ENCODE results near the gene COG1.

COG1 gene

GRCh38 chr17:73200476-73200875 lies 7.6 kb downstream of the COG1 start:
- DNase-seq (ENCODE audit: low read depth), result no peak

DNA sequence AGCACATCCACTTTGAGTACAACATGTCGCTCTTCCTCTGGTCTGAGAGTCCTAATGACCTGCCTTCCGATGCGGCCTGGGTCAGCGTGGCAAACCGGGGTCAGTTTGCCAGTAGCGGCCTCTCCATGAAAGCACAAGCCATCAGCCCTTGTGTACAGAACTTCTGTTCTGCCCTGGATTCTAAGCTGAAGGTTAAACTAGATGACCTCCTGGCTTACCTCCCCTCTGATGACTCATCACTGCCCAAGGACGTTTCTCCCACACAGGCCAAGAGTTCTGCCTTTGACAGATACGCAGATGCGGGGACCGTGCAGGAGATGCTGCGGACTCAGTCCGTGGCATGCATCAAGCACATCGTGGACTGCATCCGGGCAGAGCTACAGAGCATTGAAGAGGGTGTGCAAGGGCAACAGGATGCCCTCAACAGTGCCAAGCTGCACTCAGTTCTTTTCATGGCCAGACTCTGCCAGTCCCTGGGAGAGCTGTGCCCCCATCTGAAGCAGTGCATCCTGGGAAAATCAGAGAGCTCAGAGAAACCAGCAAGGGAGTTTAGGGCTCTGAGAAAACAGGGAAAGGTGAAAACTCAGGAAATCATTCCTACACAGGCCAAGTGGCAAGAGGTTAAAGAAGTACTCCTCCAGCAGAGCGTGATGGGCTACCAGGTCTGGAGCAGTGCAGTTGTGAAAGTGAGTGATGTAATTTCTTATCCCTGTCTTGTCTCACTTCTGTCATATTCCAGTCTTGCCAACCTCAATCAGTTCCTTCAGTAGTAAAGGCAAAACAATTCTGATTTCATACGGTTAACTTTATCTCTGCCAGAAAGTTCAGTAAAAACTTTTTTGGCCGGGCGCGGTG lies 8.6 kb downstream of the COG1 start:
- DNase-seq (ENCODE audit: low read depth), result no peak

GRCh38 chr17:73203135-73203787 lies 10.4 kb downstream of the COG1 start:
- no peak for DNase-seq (ENCODE audit: low read depth)

- no peak for DNase-seq (ENCODE audit: low read depth)
Observed at GRCh38 chr17:73203788-73204479, 11.1 kb downstream of the COG1 start.

DNA sequence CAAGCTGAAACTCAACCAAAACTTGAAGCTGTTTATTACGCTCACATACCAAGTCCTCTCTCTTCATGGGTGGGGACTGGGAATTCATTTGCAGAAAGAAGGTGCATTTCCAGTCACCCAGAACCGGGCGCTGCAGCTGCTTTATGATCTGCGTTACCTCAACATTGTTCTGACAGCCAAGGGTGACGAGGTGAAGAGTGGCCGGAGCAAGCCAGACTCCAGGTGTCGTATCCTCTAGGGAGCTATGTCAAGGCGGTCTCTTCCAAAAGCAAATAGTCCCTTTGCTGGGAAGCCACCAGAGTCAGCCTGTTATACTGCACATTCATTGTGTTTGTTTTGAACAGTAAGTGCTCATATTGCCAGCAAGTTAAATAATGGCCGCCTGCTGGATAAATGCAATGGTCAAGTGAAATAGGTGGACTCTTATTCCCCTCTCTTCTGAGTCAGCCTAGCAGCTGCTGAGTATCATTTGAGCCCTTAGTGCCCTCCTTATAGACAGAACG lies 12.7 kb downstream of the COG1 start:
- no peak for DNase-seq (ENCODE audit: low read depth)

GRCh38 chr17:73208139-73208827 lies 15.4 kb downstream of the COG1 start:
- DNase-seq (ENCODE audit: low read depth), result no peak

GRCh38 chr17:73209436-73209835 lies 16.6 kb downstream of the COG1 start:
- DNase-seq (ENCODE audit: low read depth), result no peak

- no peak for DNase-seq (ENCODE audit: low read depth)
Observed at GRCh38 chr17:73210002-73210678, 17.3 kb downstream of the COG1 start.

DNA sequence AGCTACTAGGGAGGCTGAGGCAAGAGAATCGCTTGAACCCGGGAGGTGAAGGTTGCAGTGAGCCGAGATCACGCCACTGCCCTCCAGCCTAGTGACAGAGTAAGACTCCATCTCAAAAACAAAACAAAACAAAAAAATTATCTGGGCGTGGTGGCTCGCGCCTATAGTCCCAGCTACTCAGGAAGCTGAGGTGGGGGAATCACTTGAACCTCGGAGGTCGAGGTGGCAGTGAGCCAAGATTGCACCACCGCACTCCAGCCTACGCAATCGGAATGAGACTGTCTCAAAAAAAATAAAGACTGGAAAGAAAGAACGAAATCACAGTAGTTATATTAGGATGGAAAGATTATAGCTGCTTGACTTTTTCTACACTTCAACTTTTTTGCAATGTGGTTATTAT lies 18.9 kb downstream of the COG1 start:
- DNase-seq (ENCODE audit: low read depth), result peak; percentile 44

GRCh38 chr17:73214008-73214407 lies 21.2 kb downstream of the COG1 start:
- DNase-seq (ENCODE audit: low read depth), result no peak

DNA sequence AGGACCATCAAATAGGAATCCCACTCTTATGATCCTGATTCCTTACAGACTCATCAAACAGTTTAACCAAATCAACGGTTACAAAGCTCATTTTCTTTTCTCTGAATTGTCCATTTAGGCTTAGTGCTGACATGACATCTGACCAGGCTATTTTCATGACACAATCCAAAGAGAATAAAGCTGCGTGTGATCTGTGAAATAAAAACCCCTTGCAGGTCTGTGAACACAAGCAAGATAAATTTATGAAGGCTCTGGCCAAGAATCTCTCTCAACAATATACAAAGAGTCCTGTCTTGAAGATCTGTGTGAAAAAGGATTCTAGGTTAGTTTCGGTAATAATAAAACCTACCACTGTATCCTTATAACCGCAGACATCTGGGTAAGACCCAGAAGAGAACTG lies 22.0 kb downstream of the COG1 start:
- no peak for DNase-seq (ENCODE audit: low read depth)

- DNase-seq (ENCODE audit: low read depth), result no peak
Observed at GRCh38 chr17:73215447-73215846, 22.6 kb downstream of the COG1 start.

GRCh38 chr17:73223626-73224230 lies 30.9 kb downstream of the COG1 start:
- DNase-seq (ENCODE audit: low read depth), result no peak

GRCh38 chr17:73224237-73224636 lies 31.4 kb downstream of the COG1 start:
- DNase-seq (ENCODE audit: low read depth), result no peak

DNA sequence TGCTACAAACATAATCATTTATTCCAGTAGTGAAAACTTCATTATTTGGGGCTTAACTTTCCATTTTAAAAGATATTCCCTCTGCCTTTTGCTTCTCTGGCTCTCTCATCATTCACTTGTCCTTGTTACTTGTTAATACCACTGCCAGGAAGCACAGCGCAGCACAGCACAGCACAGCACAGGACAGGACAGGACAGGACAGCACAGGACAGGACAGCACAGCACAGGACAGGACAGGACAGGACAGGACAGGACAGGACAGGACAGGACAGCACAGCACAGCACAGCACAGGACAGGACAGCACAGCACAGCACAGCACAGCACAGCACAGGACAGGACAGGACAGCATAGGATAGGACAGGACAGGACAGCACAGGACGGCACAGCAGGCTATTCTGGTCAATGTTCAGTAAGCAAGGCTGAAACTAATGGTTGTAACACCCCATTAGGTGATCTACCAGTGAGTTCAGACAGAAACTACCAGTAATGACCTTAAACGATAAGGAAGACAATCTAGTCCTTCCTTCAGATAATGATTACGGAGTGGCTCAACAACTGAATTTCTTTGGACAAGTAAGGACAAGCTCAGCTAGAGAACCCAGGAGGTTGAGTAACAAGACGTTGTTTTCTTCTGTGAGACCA lies 31.9 kb downstream of the COG1 start:
- DNase-seq (ENCODE audit: low read depth), result no peak

GRCh38 chr17:73226556-73227172 lies 33.8 kb downstream of the COG1 start:
- DNase-seq (ENCODE audit: low read depth), result no peak

DNA sequence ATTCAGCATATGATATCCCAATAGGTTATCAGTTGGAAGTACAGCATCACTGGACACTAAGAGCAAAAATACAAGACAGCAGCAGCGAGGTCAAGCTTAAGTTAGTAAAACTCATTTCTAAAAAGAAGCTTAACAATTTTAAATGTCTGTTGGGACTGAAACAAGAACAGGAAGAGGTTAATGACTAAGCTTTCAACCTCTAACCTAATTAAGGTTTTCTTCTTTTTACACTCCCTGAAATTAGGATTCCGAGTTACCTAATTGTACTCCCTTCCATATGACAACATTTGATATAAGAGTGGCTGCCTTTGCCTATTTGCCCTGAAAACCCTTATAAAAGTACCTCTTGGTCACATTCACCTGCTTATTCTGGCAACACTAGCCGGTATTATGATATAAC lies 34.5 kb downstream of the COG1 start:
- no peak for DNase-seq (ENCODE audit: low read depth)

DNA sequence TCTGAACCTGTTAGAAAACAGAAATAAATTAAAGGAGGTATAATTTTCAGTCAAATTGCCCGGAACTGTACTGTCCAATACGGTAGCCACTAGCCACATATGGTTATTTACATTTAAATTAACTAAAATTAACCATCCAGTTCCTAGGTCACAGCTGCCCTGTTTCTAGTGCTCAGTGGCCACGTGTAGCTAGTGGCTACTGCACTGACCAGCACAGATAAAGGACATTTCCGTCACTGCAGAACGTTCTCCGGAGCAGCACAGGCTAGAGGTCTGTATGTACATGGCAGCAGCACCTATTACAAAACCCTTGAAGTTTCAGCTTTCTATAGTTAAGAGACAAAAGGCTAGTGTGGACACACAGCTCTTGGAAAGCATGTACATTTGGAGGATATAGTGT lies 35.1 kb downstream of the COG1 start:
- DNase-seq (ENCODE audit: low read depth), result no peak

GRCh38 chr17:73228748-73229236 lies 35.9 kb downstream of the COG1 start:
- peak; percentile 9 for DNase-seq (ENCODE audit: low read depth)

- no peak for DNase-seq (ENCODE audit: low read depth)
Observed at GRCh38 chr17:73230088-73230487, 37.2 kb downstream of the COG1 start.
